K562 (cell line): ENCODE data around the gene BCL10. TPM values are rescaled to one million over a fixed set of nuclear protein-coding genes. Genes with fewer than 3 reads are reported as not detected.

ENCODE experiments used
- BRCA1 ChIP-seq, 2 experiments: fragments of 450-650 bp in 1 of 2; sonication (generic) in 1 of 2; formaldehyde crosslinking in 1 of 2; IDR thresholded peaks; 2 replicates each; pipeline versions ENCODE4 v1.5.0 to v1.6.1; 2017 to 2020; ENCODE audit warnings: mild to moderate bottlenecking in 1 of 2, missing genetic modification reagents in 1 of 2
- KAT8 ChIP-seq: fragments of 450-650 bp; IDR thresholded peaks from 2 replicates; pipeline ENCODE4 v1.6.1; 2016; ENCODE audit warnings: low read depth, mild to moderate bottlenecking
- MCM2 ChIP-seq: fragments of 450-650 bp; IDR thresholded peaks from 2 replicates; pipeline ENCODE4 v1.6.1; 2017; ENCODE audit warnings: low read depth, mild to moderate bottlenecking
- NFRKB ChIP-seq: fragments of 450-650 bp; IDR thresholded peaks from 2 replicates; pipeline ENCODE4 v1.6.1; 2016; ENCODE audit warnings: low read depth
- NR1H2 ChIP-seq: sonication (generic); formaldehyde crosslinking; IDR thresholded peaks from 2 replicates; pipeline ENCODE4 v1.4.0; 2020; ENCODE audit warnings: mild to moderate bottlenecking, missing genetic modification reagents
- NUFIP1 ChIP-seq: fragments of 450-650 bp; IDR thresholded peaks from 2 replicates; pipeline ENCODE4 v1.6.1; 2018; ENCODE audit not compliant: partially characterized antibody
- RAD51 ChIP-seq: fragments of 450-650 bp; IDR thresholded peaks from 2 replicates; pipeline ENCODE4 v1.7.1; 2016; ENCODE audit warnings: low read depth, mild to moderate bottlenecking, borderline replicate concordance
- SIN3B ChIP-seq: fragments of 450-650 bp; IDR thresholded peaks from 2 replicates; pipeline ENCODE4 v1.6.1; 2017; ENCODE audit warnings: low read depth, mild to moderate bottlenecking, moderate library complexity
- ZC3H8 ChIP-seq: fragments of 450-650 bp; IDR thresholded peaks from 2 replicates; pipeline ENCODE4 v1.6.1; 2017
- ZKSCAN8 ChIP-seq: fragments of 200-800 bp; sonication (Bioruptor generic); IDR thresholded peaks from 2 replicates; pipeline ENCODE4 v1.6.1; 2016; ENCODE audit warnings: missing genetic modification characterization, missing compliant biosample characterization
- polyA plus RNA-seq, 8 experiments: library from polyadenylated mRNA; depleted of rRNA in 4 of 8; stranded (reverse) in 5 of 8; unstranded in 3 of 8; fragments of >200 nt; fragmentation: Nextera tagmentation in 2 of 8; fragmentation: Illumina TruSeq in 1 of 8; extraction: Ambion mirVana in 2 of 8; extraction: Trizol in 1 of 8; gene quantifications; 2 replicates each; pipeline versions ENCODE4 v1.2.1 to v1.2.3, GENCODE V29; 2011 to 2014; ENCODE audit warnings: inconsistent platforms in 1 of 8, missing spikeins in 1 of 8
- total RNA-seq, 7 experiments: library from RNA; depleted of rRNA in 6 of 7; stranded (reverse); fragments of >200 nt in 6 of 7; fragmentation: Illumina TruSeq in 2 of 7; extraction: Trizol in 2 of 7; gene quantifications; 2 replicates each; pipeline versions ENCODE4 v1.2.1 to v1.2.3, GENCODE V29; 2011 to 2021; ENCODE audit warnings: low replicate concordance in 1 of 7
- TF ChIP-seq, protein P1 (sequence below), 2 experiments: fragments of 450-650 bp; formaldehyde crosslinking in 1 of 2; IDR thresholded peaks; 2 replicates each; pipeline versions ENCODE4 v1.4.0 to v1.6.1; 2014 to 2020; ENCODE audit warnings: mild to moderate bottlenecking in 2 of 2, borderline replicate concordance in 1 of 2, low read depth in 1 of 2
- TF ChIP-seq, protein P2 (sequence below): fragments of 250-450 bp; sonication (Bioruptor Pico); IDR thresholded peaks from 2 replicates; pipeline ENCODE4 v1.5.0; 2021; ENCODE audit warnings: mild to moderate bottlenecking, borderline replicate concordance
- TF ChIP-seq, protein P3 (sequence below): fragments of 450-650 bp; IDR thresholded peaks from 2 replicates; pipeline ENCODE4 v1.6.1; 2014; ENCODE audit warnings: low read depth, mild to moderate bottlenecking, moderate library complexity, borderline replicate concordance
- TF ChIP-seq, protein P4 (sequence below): sonication (generic); formaldehyde crosslinking; IDR thresholded peaks from 2 replicates; pipeline ENCODE4 v1.9.0; 2022; ENCODE audit warnings: mild to moderate bottlenecking, missing genetic modification reagents

The BCL10 gene
- total and polyA plus RNA-seq, 9 of the 15 experiments (the other 6 are each of a cell fraction or from before 2014, with no cell fraction given): 8.0 to 19.4 (median 12.3) TPM

DNA sequence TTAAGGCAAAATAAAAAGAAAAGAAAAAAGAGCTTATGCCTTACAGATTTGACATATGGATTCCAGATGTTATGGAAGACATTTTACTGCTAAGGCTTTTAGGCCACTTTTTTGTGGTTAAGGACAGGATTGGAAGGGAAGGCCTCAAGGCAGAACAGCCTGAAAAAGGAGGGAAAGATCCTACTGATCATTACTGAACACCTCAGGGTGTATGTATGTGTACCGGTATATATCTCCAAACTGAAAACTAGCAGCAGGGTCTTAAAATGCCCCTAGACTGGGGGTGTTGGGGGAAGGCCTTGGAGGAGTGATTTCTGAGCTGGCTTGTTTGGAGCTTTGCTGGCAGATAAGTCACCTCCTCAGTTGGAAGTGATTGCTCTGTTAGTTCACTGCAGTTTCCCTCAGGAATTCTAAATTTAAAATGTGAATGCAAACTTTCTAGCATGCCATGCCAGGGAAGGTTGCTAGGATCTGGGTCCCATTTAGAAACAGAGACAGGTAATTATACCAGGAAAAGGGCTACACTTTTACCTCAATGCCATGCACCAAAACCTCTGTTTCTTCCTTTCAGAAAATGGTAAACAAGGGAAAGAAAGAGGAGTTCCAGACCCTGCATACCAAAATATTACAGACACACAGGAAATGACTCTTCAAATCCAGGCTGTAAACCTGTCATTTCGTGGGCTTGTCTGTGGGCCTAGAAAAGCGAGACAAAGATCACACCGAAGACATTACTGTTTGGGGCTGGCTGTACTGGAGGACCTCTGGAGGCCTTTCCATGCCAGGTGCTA lies 32.0 kb downstream of the BCL10 start (continued):
- TF ChIP-seq, protein P1, sequence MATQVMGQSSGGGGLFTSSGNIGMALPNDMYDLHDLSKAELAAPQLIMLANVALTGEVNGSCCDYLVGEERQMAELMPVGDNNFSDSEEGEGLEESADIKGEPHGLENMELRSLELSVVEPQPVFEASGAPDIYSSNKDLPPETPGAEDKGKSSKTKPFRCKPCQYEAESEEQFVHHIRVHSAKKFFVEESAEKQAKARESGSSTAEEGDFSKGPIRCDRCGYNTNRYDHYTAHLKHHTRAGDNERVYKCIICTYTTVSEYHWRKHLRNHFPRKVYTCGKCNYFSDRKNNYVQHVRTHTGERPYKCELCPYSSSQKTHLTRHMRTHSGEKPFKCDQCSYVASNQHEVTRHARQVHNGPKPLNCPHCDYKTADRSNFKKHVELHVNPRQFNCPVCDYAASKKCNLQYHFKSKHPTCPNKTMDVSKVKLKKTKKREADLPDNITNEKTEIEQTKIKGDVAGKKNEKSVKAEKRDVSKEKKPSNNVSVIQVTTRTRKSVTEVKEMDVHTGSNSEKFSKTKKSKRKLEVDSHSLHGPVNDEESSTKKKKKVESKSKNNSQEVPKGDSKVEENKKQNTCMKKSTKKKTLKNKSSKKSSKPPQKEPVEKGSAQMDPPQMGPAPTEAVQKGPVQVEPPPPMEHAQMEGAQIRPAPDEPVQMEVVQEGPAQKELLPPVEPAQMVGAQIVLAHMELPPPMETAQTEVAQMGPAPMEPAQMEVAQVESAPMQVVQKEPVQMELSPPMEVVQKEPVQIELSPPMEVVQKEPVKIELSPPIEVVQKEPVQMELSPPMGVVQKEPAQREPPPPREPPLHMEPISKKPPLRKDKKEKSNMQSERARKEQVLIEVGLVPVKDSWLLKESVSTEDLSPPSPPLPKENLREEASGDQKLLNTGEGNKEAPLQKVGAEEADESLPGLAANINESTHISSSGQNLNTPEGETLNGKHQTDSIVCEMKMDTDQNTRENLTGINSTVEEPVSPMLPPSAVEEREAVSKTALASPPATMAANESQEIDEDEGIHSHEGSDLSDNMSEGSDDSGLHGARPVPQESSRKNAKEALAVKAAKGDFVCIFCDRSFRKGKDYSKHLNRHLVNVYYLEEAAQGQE (IDR thresholded peaks at IDR 0.05; ENCODE audit: borderline replicate concordance): no peak
- TF ChIP-seq, protein P1 (CRISPR knock-in tag; IDR thresholded peaks at IDR 0.05; ENCODE audit: low read depth): no peak
- no peak for TF ChIP-seq MCM2
- TF ChIP-seq SIN3B: no peak
- TF ChIP-seq NFRKB: peak; percentile 62; the same call in 1 of the 2 replicates
- no peak for TF ChIP-seq RAD51
- TF ChIP-seq KAT8: no peak
- TF ChIP-seq, protein P2, sequence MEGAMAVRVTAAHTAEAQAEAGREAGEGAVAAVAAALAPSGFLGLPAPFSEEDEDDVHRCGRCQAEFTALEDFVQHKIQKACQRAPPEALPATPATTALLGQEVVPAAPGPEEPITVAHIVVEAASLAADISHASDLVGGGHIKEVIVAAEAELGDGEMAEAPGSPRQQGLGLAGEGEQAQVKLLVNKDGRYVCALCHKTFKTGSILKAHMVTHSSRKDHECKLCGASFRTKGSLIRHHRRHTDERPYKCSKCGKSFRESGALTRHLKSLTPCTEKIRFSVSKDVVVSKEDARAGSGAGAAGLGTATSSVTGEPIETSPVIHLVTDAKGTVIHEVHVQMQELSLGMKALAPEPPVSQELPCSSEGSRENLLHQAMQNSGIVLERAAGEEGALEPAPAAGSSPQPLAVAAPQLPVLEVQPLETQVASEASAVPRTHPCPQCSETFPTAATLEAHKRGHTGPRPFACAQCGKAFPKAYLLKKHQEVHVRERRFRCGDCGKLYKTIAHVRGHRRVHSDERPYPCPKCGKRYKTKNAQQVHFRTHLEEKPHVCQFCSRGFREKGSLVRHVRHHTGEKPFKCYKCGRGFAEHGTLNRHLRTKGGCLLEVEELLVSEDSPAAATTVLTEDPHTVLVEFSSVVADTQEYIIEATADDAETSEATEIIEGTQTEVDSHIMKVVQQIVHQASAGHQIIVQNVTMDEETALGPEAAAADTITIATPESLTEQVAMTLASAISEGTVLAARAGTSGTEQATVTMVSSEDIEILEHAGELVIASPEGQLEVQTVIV: no peak
- no peak for TF ChIP-seq BRCA1 (IDR thresholded peaks at IDR 0.05)
- TF ChIP-seq BRCA1 (CRISPR knock-in tag; IDR thresholded peaks at IDR 0.05): no peak
- TF ChIP-seq NUFIP1: no peak
- no peak for TF ChIP-seq ZC3H8
- peak; percentile 62; the same call in 1 of the 2 replicates for TF ChIP-seq ZKSCAN8
- no peak for TF ChIP-seq NR1H2 (CRISPR knock-in tag)
- TF ChIP-seq, protein P3, sequence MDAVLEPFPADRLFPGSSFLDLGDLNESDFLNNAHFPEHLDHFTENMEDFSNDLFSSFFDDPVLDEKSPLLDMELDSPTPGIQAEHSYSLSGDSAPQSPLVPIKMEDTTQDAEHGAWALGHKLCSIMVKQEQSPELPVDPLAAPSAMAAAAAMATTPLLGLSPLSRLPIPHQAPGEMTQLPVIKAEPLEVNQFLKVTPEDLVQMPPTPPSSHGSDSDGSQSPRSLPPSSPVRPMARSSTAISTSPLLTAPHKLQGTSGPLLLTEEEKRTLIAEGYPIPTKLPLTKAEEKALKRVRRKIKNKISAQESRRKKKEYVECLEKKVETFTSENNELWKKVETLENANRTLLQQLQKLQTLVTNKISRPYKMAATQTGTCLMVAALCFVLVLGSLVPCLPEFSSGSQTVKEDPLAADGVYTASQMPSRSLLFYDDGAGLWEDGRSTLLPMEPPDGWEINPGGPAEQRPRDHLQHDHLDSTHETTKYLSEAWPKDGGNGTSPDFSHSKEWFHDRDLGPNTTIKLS: no peak
- TF ChIP-seq, protein P4, sequence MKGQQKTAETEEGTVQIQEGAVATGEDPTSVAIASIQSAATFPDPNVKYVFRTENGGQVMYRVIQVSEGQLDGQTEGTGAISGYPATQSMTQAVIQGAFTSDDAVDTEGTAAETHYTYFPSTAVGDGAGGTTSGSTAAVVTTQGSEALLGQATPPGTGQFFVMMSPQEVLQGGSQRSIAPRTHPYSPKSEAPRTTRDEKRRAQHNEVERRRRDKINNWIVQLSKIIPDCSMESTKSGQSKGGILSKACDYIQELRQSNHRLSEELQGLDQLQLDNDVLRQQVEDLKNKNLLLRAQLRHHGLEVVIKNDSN (CRISPR knock-in tag): no peak
